Measurements from ENCODE around the gene CARM1.
"Not testable (repeated sequence)": the region's sequence is repeated elsewhere in the genome, so short reads cannot be mapped to it uniquely, and the experiment has no call there.

CARM1 gene

DNA sequence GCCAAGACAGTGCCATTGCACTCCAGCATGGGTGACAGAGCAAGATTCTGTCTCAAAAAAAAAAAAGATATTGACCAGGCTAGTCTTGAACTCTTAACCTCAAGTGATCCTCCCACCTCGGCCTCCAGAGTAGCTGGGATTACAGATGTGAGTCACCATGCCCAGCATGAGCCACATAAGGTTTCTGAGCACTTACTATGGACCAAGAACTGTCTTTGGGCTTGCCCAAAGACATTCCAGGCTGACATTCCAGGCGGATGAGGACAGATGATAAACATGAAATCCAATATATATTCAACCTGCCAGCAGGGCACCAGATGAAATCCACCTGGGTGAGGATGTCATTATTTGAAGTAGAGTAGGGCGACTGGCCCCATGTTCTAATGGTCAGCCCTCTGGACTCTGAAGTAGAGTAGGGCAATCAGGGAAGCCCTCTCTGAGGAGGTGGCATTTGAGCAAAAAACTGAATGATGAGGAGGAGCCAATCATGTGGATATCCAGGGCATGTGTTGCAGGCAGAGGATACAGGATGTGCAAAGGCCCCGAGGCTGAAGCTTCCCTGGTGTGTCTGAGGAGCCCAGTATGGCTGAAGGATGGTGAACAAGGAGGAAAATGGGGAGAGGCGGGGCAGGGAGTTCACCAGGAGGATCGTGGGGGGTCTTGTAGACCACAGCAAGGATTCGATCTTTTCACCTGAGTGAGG is 19.1 kb upstream of the CARM1 start:
- Mint-ChIP-seq H3K4me3 (no peak overlapping the region), H3K36me3 (ENCODE audit: low read depth) (no peaks in the 10 kb centered on the region), H3K27me3 (ENCODE audit: low read depth) (no peaks in the 10 kb centered on the region), H3K9me3 (peaks cover 3% of the 10 kb centered on the region), H3K27ac (no peak overlapping the region), H3K4me1 (peaks cover 5% of the 10 kb centered on the region)
- TF ChIP-seq, protein P1, sequence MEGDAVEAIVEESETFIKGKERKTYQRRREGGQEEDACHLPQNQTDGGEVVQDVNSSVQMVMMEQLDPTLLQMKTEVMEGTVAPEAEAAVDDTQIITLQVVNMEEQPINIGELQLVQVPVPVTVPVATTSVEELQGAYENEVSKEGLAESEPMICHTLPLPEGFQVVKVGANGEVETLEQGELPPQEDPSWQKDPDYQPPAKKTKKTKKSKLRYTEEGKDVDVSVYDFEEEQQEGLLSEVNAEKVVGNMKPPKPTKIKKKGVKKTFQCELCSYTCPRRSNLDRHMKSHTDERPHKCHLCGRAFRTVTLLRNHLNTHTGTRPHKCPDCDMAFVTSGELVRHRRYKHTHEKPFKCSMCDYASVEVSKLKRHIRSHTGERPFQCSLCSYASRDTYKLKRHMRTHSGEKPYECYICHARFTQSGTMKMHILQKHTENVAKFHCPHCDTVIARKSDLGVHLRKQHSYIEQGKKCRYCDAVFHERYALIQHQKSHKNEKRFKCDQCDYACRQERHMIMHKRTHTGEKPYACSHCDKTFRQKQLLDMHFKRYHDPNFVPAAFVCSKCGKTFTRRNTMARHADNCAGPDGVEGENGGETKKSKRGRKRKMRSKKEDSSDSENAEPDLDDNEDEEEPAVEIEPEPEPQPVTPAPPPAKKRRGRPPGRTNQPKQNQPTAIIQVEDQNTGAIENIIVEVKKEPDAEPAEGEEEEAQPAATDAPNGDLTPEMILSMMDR (IDR thresholded peaks at IDR 0.05; ENCODE audit: unreplicated experiment in 3 of 3) = no peak

DNA sequence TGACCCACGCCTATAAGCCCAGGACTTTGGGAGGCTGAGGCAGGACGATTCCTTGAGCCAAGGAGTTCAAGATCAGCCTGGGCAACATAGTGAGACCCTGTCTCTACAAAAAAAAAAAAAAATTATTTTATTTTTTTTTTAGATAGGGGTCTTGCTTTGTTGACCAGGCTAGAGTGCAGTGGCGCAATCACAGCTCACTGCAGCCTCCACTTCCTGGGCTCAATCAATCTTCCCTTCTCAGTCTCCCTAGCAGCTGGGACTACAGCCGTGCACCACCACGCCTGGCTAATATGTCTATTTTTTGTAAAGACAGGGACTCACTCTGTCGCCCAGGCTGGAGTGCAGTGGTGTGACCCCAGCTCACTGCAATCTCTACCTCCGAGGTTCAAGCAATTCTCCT is 18.4 kb upstream of the CARM1 start:
- Mint-ChIP-seq H3K36me3 (ENCODE audit: low read depth) (no peaks in the 10 kb centered on the region), H3K4me1 (peaks cover 5% of the 10 kb centered on the region), H3K27ac (no peak overlapping the region), H3K27me3 (ENCODE audit: low read depth) (no peaks in the 10 kb centered on the region), H3K9me3 (peaks cover 3% of the 10 kb centered on the region), H3K4me3 (no peak overlapping the region)
- TF ChIP-seq, protein P1 (IDR thresholded peaks at IDR 0.05; ENCODE audit: unreplicated experiment in 3 of 3) = no peak

DNA sequence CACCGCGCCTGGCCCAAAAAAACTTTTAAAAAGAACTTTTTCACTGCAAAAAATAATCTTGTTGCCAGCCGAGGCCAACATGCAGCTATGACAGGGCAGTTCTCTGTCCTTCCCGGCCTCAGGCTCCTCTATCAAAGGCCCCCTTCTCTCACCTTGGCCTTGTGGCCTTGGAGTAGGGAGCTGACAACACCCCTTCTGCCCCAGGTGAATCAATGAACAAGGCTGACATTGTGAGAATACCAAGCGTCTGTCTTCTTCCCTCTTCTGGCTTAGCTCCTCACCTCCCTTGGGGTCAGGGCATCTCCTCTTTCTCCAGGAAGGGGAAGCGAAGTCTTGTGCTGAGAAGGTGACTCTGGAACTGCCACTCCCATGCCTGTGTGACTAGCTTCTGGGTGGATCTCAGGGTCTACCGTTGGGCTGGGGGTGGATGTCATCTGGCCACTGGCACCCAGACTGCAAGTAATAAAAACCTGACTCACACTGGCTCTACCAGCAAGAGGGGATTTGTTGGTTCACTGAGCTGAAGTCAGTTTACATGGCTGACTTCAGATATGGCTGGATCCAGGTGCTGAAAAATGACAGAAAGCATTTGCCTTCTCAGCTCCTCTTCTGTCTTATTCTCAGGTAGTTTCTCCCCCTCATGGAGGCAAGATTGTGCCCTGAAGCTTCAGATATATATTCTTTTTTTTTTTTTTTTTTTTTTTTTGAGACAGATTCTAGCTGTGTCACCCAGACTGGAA is 16.8 kb upstream of the CARM1 start:
- H3K36me3 Mint-ChIP-seq (ENCODE audit: low read depth) = no peaks in the 10 kb centered on the region
- TF ChIP-seq, protein P1 (IDR thresholded peaks at IDR 0.05; ENCODE audit: unreplicated experiment in 3 of 3) = no peak
- H3K27ac Mint-ChIP-seq = no peak overlapping the region
- H3K9me3 Mint-ChIP-seq = no peaks in the 10 kb centered on the region
- H3K4me1 Mint-ChIP-seq = no peaks in the 10 kb centered on the region
- H3K27me3 Mint-ChIP-seq (ENCODE audit: low read depth) = no peaks in the 10 kb centered on the region
- H3K4me3 Mint-ChIP-seq = no peak overlapping the region

DNA sequence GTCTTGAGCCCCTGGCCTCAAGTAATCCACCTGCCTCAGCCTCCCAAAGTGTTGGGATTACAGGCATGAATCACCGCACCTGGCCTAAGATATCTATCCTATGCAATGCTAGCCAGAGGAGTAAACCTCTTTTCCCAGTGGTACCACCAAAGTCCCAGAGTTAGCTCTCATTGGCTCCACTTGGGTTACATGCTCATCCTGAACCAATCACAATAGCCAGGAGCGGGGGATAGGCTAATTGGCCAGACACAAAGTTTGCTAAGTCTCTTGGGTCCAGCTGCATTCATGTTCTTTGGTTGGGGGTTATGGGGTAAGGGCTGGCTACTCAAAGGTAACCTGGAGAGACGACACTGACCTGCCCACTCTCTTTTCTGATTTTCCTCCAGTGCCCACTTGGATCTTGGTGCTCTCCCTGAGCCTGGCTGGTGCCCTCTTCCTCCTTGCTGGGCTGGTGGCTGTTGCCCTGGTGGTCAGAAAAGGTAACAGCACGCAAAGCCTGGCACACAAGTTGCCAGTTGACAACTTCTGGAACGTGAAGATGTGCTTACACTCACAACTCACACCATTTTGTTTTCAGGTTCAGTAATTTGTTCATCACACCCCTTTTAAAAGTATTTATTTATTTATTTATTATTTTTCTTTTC is 15.4 kb upstream of the CARM1 start:
- Mint-ChIP-seq H3K27me3 (ENCODE audit: low read depth) (no peaks in the 10 kb centered on the region), H3K4me3 (no peak overlapping the region), H3K4me1 (no peaks in the 10 kb centered on the region), H3K27ac (no peak overlapping the region), H3K9me3 (no peaks in the 10 kb centered on the region), H3K36me3 (ENCODE audit: low read depth) (no peaks in the 10 kb centered on the region)
- TF ChIP-seq, protein P1 (IDR thresholded peaks at IDR 0.05; ENCODE audit: unreplicated experiment in 3 of 3) = peak; percentile 29 to 36 (median 32)

DNA sequence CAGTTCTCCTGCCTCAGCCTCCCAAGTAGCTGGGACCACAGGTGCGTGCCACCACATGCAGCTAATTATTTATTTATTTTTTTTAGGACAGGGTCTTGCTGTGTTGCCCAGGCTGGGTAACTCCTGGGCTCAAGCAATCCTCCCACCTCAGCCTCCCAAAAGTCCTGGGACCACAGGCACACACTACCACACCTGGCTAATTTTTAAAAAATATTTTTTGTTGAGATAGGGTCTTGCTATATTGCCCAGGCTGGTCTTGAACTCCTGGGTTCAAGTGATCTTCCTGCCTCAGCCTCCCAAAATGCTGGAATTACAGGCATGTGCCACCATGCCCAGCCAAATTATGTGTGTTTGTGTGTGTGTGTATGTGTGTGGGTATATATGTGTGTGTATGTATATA is 14.5 kb upstream of the CARM1 start:
- H3K4me1 Mint-ChIP-seq; H3K27ac Mint-ChIP-seq; H3K4me3 Mint-ChIP-seq; H3K27me3 Mint-ChIP-seq (ENCODE audit: low read depth); H3K36me3 Mint-ChIP-seq (ENCODE audit: low read depth); H3K9me3 Mint-ChIP-seq: not testable (repeated sequence)

DNA sequence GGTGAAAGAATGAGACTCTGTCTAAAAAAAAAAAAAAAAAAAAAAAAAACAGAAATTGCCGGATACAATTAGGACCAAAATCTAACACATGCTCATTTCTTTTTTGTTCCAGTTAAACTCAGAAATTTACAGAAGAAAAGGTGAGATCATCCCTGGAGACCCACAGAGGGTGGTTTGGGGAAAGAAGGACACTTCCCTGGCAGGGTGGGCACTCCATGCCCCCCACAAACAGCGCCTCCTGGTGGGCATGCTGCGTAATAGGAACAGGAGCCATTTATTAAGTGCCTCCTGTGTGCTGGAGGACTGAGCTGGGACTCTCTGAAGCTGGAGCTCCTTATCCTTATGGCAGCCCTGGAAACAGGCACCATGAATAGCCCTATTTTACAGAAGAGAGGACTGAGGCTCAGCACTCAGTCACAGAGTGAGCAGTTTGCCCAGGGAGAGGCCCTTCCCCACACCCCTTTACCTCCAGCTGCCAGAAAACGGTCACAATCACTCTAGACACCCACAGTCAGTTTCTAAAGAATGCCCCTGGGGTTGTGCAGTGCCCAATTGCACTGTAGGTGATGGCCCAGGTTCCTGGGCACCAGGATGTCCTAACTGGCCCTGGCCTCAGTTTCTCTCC is 13.0 kb upstream of the CARM1 start:
- TF ChIP-seq, protein P1 (IDR thresholded peaks at IDR 0.05; ENCODE audit: unreplicated experiment in 3 of 3) = peak; percentile 48 to 62 (median 59)
- H3K27me3 Mint-ChIP-seq (ENCODE audit: low read depth) = no peaks in the 10 kb centered on the region
- no peak overlapping the region for H3K4me3 Mint-ChIP-seq
- no peaks in the 10 kb centered on the region for H3K9me3 Mint-ChIP-seq
- H3K4me1 Mint-ChIP-seq = peaks cover 6% of the 10 kb centered on the region
- no peak overlapping the region for H3K27ac Mint-ChIP-seq
- H3K36me3 Mint-ChIP-seq (ENCODE audit: low read depth) = no peaks in the 10 kb centered on the region

All from nephron (organoid).